ENCODE measurements around the gene MARCKS. TPM values are rescaled to one million over a fixed set of nuclear protein-coding genes. Genes with fewer than 3 reads are reported as not detected.

Gene MARCKS
- total RNA-seq, 1 experiment from 2014 or later = 35.3 TPM

DNA sequence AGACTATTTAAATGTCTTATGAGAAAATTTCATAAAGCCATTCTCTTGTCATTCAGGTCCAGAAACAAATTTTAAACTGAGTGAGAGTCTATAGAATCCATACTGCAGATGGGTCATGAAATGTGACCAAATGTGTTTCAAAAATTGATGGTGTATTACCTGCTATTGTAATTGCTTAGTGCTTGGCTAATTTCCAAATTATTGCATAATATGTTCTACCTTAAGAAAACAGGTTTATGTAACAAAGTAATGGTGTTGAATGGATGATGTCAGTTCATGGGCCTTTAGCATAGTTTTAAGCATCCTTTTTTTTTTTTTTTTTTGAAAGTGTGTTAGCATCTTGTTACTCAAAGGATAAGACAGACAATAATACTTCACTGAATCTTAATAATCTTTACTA is 5.0 kb downstream of the MARCKS start:
- intact Hi-C loops (cut with micrococcal nuclease; ENCODE audit: unreplicated experiment) (no loop called here), in situ Hi-C loops (cut with HindIII; ENCODE audit: low pct_unique_long_range_greater_than_20kb, low sequenced_read_pairs) (no loop called here)
- Histone ChIP-seq H3K36me3 (ENCODE audit: control insufficient read depth, insufficient read depth, low read length) (peaks cover 4% of the 10 kb centered on the region; the same call in 1 of the 2 replicates), H3K27ac (ENCODE audit: low read length) (no peak overlapping the region), H3K9me3 (ENCODE audit: control insufficient read depth, insufficient read depth, low read depth, low read length) (no peaks in the 10 kb centered on the region), H3K4me1 (ENCODE audit: control insufficient read depth, insufficient read depth, low read length) (no peaks in the 10 kb centered on the region; the same call in 1 of the 2 replicates), H3K27me3 (ENCODE audit: control insufficient read depth, insufficient read depth, low read length) (no peaks in the 10 kb centered on the region), H3K4me3 (ENCODE audit: low read depth in 2 of 2, low read length in 2 of 2) (no peak overlapping the region)
- no TSS peak for BruUV-seq (replicated peaks)
- POLR2A ChIA-PET = no interaction called here
- CTCF ChIA-PET = no interaction called here
- DNase-seq (ENCODE audit: low read depth, low spot score) = no peak
- no peak for TF ChIP-seq TCF7L2 (IDR thresholded peaks at IDR 0.05; ENCODE audit: low read depth, low read length)
- TF ChIP-seq, protein P1, sequence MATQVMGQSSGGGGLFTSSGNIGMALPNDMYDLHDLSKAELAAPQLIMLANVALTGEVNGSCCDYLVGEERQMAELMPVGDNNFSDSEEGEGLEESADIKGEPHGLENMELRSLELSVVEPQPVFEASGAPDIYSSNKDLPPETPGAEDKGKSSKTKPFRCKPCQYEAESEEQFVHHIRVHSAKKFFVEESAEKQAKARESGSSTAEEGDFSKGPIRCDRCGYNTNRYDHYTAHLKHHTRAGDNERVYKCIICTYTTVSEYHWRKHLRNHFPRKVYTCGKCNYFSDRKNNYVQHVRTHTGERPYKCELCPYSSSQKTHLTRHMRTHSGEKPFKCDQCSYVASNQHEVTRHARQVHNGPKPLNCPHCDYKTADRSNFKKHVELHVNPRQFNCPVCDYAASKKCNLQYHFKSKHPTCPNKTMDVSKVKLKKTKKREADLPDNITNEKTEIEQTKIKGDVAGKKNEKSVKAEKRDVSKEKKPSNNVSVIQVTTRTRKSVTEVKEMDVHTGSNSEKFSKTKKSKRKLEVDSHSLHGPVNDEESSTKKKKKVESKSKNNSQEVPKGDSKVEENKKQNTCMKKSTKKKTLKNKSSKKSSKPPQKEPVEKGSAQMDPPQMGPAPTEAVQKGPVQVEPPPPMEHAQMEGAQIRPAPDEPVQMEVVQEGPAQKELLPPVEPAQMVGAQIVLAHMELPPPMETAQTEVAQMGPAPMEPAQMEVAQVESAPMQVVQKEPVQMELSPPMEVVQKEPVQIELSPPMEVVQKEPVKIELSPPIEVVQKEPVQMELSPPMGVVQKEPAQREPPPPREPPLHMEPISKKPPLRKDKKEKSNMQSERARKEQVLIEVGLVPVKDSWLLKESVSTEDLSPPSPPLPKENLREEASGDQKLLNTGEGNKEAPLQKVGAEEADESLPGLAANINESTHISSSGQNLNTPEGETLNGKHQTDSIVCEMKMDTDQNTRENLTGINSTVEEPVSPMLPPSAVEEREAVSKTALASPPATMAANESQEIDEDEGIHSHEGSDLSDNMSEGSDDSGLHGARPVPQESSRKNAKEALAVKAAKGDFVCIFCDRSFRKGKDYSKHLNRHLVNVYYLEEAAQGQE (IDR thresholded peaks at IDR 0.05; ENCODE audit: insufficient read depth in 1 of 2, low read depth in 2 of 2, low read length in 1 of 2) = no peak
- TF ChIP-seq POLR2AphosphoS5 (IDR thresholded peaks at IDR 0.05; ENCODE audit: low read depth, low read length) = no peak
- no peak for TF ChIP-seq SIN3A (IDR thresholded peaks at IDR 0.05; ENCODE audit: borderline replicate concordance, insufficient read depth, low read depth, low read length)
- TF ChIP-seq, protein P2, sequence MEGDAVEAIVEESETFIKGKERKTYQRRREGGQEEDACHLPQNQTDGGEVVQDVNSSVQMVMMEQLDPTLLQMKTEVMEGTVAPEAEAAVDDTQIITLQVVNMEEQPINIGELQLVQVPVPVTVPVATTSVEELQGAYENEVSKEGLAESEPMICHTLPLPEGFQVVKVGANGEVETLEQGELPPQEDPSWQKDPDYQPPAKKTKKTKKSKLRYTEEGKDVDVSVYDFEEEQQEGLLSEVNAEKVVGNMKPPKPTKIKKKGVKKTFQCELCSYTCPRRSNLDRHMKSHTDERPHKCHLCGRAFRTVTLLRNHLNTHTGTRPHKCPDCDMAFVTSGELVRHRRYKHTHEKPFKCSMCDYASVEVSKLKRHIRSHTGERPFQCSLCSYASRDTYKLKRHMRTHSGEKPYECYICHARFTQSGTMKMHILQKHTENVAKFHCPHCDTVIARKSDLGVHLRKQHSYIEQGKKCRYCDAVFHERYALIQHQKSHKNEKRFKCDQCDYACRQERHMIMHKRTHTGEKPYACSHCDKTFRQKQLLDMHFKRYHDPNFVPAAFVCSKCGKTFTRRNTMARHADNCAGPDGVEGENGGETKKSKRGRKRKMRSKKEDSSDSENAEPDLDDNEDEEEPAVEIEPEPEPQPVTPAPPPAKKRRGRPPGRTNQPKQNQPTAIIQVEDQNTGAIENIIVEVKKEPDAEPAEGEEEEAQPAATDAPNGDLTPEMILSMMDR (IDR thresholded peaks at IDR 0.05) = no peak
- no peak for ATAC-seq

DNA sequence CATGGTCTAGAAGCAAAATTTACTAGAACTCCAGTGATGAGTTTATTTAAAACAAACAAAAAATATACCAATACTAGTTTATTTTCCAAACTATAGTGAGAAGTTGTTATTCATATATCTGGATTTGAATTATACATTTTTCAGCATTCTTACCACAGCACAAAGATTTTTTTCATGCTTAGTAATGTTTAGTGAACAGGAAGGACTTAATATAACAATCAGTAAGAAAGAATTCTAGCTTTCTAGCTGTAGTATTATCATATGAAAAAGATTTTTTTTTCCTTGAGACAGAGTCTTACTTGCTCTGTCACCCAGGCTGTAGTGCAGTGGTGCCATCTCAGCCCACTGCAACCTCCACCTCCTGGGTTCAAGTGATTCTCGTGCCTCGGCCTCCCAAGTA is 13.8 kb downstream of the MARCKS start:
- Histone ChIP-seq H3K4me1 (ENCODE audit: control insufficient read depth, insufficient read depth, low read length) (no peaks in the 10 kb centered on the region), H3K27me3 (ENCODE audit: control insufficient read depth, insufficient read depth, low read length) (no peaks in the 10 kb centered on the region), H3K27ac (ENCODE audit: low read length) (no peak overlapping the region), H3K36me3 (ENCODE audit: control insufficient read depth, insufficient read depth, low read length) (no peaks in the 10 kb centered on the region), H3K9me3 (ENCODE audit: control insufficient read depth, insufficient read depth, low read depth, low read length) (no peaks in the 10 kb centered on the region), H3K4me3 (ENCODE audit: low read depth in 2 of 2, low read length in 2 of 2) (no peak overlapping the region)
- ATAC-seq (no peak), DNase-seq (ENCODE audit: low read depth, low spot score) (no peak)
- ChIA-PET CTCF (no interaction called here), POLR2A (interaction anchor here (0.6 kb wide), 1 partner anchor 221 kb away, joined by 3 read pairs; no protein-coding TSS in a partner anchor)
- intact Hi-C loops (cut with micrococcal nuclease; ENCODE audit: unreplicated experiment) = no loop called here
- BruUV-seq (replicated peaks) = no TSS peak
- in situ Hi-C loops (cut with HindIII; ENCODE audit: low pct_unique_long_range_greater_than_20kb, low sequenced_read_pairs) = no loop called here
- TF ChIP-seq, protein P1 (IDR thresholded peaks at IDR 0.05; ENCODE audit: insufficient read depth in 1 of 2, low read depth in 2 of 2, low read length in 1 of 2) = no peak
- TF ChIP-seq POLR2AphosphoS5 (IDR thresholded peaks at IDR 0.05; ENCODE audit: low read depth, low read length) (no peak), TCF7L2 (IDR thresholded peaks at IDR 0.05; ENCODE audit: low read depth, low read length) (no peak), SIN3A (IDR thresholded peaks at IDR 0.05; ENCODE audit: borderline replicate concordance, insufficient read depth, low read depth, low read length) (no peak)
- TF ChIP-seq, protein P2 (IDR thresholded peaks at IDR 0.05) = no peak

Data from Panc1 (cell line).